ENCODE results near the gene RAB35.

The RAB35 gene

GRCh38 chr12:120064054-120064940, 52.3 kb downstream of the RAB35 start:
- in situ Hi-C loops (cut with HindIII; ENCODE audit: low sequenced_read_pairs): no loop called here

GRCh38 chr12:120062976-120063579, 53.5 kb downstream of the RAB35 start:
- in situ Hi-C loops (cut with HindIII; ENCODE audit: low sequenced_read_pairs): no loop called here

- in situ Hi-C loops (cut with HindIII; ENCODE audit: low sequenced_read_pairs): no loop called here
Measured at GRCh38 chr12:120061575-120062214, 54.9 kb downstream of the RAB35 start.

- in situ Hi-C loops (cut with HindIII; ENCODE audit: low sequenced_read_pairs): no loop called here
Measured at GRCh38 chr12:120060717-120061116, 55.8 kb downstream of the RAB35 start.

GRCh38 chr12:120060196-120060595, 56.4 kb downstream of the RAB35 start:
- in situ Hi-C loops (cut with HindIII; ENCODE audit: low sequenced_read_pairs): no loop called here

DNA sequence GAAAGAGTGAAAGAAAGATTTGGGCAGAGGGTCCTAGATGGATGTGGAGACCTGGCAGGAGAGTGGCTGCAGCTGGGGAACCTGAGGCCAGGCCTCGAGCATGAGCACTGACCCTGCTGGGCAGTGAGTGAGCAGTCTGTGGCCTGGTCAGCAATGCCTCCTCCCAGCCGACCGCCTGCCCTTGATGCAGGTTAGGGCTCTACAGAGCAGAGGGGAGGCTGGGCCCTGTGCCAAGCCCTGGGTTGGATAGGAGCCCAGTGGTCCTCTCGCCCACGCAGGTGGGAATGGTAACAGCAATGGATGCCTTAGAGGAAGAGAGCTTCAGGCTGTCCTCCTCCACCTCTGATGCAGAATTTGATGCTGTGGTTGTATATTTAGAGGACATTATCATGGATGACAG, 59.8 kb downstream of the RAB35 start:
- in situ Hi-C loops (cut with HindIII; ENCODE audit: low sequenced_read_pairs): no loop called here

DNA sequence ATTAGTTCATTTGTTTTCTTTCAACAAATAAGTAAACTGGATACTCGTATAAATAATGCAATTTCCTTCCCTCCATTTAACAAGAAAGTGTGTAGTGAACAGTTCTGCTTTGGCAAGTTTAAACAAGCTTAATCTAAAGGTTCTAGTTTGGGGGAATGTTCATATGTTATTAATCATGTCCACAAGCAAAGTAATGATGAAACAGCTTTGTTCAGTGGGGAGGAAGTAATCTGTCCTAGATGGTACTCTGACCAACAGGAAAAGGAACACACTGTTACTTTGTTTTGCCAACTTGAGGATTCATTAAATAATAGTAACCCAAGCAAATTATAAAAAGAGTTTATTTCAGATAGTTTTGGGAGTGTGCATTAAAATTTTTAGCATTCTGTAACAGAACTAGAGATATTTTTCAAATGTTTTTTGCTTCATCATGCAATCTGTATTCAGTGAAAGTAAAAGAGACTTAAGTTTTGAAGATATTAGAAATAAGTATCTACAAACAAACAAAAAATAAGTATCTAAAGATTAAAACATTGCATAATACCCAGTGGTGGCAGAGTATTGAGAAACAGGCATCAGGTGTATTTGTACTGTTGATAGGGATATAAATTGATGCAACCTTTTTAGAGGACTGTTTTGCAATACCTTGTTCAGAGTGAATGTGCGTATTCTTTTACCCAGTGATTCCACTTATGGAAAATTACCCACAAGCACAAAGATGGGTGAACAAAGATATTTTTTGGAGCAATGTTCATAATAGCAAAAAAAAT, 61.1 kb downstream of the RAB35 start:
- in situ Hi-C loops (cut with HindIII; ENCODE audit: low sequenced_read_pairs): no loop called here

DNA sequence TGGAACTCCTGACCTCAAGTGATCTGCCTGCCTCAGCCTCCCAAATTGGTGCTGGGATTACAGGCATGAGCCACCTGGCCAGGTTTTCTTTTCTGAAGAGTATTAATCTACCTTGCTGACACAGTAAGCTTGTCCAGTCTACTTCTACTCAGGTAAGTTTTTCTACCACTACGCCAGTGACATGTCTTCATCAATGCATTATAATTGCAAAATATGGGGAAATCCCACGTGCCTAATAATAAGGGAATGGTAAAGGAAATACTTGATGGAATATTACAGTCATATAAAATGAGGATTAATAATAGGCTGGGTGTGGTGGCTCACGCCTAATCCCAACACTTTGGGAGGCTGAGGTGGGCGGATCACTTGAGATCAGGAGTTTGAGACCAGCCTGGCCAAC, 62.3 kb downstream of the RAB35 start:
- in situ Hi-C loops (cut with HindIII; ENCODE audit: low sequenced_read_pairs): no loop called here

- in situ Hi-C loops (cut with HindIII; ENCODE audit: low sequenced_read_pairs): no loop called here
Measured at GRCh38 chr12:120051535-120051934, 65.0 kb downstream of the RAB35 start.

DNA sequence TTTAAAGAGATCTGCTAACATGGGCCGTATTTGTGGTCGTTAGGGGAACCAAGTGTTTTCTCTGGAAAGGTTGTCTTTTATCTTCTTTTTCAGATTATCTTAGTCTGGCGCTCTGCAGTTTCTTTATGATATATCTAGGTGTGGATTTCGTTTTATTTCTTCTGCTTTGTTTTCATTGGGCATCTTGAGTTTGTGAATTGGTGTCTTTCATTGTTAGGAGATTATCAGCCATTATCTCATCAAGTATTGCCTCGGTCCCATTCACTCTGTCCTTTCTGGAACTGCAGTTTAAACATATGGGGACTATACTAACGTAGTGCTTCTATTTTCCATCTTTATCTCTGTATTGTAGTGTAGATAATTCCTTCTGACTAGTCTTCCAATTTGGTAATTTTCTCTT, 67.1 kb downstream of the RAB35 start:
- in situ Hi-C loops (cut with HindIII; ENCODE audit: low sequenced_read_pairs): loop anchor here (10.0 kb wide), 1 partner anchor 65 kb away; the partner anchor contains the start of gene RAB35

- in situ Hi-C loops (cut with HindIII; ENCODE audit: low sequenced_read_pairs): loop anchor here (10.0 kb wide), 1 partner anchor 67 kb away; the partner anchor contains the start of gene RAB35
Measured at GRCh38 chr12:120048263-120048662, 68.3 kb downstream of the RAB35 start.

DNA sequence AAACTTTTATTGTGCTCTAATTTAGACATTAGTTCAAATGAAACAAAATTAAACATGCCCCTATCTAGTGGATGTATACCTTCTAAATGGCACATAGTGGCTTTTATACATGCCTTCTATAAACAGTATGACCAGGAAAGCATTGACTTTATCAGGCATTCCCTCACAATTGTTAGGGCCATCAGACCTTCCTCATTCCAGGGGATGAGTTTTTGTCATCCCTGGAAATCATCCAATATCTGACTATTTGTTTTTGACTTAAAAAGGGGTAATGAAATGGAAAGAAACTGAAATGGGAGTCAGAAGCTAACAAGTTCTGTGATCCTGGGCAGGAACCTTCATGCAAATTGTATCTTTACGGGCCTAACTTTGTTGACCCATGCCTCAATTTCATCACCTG, 69.5 kb downstream of the RAB35 start:
- in situ Hi-C loops (cut with HindIII; ENCODE audit: low sequenced_read_pairs): loop anchor here (10.0 kb wide), 1 partner anchor 68 kb away; the partner anchor contains the start of gene RAB35

GRCh38 chr12:120045367-120045766, 71.2 kb downstream of the RAB35 start:
- in situ Hi-C loops (cut with HindIII; ENCODE audit: low sequenced_read_pairs): loop anchor here (10.0 kb wide), 1 partner anchor 69 kb away; the partner anchor contains the start of gene RAB35

Data from endothelial cell of hepatic sinusoid (primary cell).